Mesenteric fat pad (tissue), 1 donor: Measurements from ENCODE around the gene PTCH1. TPM values are rescaled to one million over a fixed set of nuclear protein-coding genes. Genes with fewer than 3 reads are reported as not detected.

Source experiments
- DNase-seq: peaks from one replicate; pipeline ENCODE4 v3.0.0-alpha.2; 2020; ENCODE audit warnings: low spot score
- total RNA-seq: library from RNA; stranded (reverse); fragmentation: NEBNext Ultra II Directional; extraction: Animal tissue kit (Norgen Biotek cat#: 25700); gene quantifications from one replicate; pipeline ENCODE4 v1.2.1, GENCODE V29; 2021
- donor health status: DM: yes; HTN: yes; CAD: no.

The PTCH1 gene
- total RNA-seq, 1 donor from 2014 or later = 12.5 TPM

DNA sequence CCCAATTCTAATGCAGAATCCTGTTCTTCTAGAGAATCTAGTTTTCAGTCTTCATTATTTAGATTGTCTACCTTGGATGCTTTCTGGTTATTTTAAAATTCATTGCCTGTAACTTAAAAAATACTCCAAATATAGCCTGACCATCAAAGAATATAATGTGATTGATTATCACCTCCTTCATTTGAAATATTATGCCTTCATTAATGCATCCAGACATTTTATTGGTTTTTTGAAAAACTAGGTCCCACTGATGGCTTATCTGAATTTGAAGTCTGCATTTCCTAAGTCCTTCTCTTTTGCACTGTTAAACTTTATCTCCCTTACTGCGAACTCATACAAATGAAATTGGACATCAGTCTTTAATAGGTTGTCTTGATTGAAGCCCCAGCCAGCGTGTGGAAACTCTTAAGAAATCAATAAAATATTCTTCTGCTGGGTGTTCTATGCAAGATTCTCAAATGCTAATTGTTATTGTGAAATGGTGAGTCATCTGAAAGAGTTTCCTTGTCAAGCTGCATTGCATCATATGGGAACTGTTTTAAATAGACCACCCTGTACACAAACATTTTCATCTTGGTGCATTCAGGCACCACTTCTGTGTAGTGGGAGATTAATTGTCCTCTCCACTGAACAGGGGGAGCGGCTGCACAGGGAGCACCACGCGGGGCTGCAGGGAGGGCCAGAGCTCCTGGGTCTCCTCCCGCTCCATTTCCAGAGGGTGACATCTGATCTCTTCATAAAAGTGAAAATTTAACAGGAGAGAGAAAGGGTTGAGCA is 106.9 kb downstream of the PTCH1 start:
- DNase-seq = no peak

DNA sequence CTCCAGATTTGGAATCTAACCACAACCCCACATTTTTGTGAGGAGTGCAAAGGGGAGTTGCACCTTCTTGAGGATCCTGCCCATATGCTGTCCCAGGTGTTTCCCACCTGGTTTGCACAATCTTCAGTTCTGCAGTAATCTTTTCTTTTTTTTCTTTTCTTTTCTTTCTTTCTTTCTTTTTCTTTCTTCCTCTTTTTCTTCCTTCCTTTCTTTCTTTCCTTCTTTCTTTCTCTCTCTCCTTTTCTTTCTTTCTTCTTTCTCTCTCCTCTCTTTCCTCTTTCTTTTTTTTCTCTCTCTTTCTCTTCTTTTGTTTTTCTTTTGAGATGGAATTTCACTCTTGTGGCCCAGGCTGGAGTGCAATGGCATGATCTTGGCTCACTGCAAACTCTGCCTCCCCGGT is 109.2 kb downstream of the PTCH1 start:
- DNase-seq = no peak

DNA sequence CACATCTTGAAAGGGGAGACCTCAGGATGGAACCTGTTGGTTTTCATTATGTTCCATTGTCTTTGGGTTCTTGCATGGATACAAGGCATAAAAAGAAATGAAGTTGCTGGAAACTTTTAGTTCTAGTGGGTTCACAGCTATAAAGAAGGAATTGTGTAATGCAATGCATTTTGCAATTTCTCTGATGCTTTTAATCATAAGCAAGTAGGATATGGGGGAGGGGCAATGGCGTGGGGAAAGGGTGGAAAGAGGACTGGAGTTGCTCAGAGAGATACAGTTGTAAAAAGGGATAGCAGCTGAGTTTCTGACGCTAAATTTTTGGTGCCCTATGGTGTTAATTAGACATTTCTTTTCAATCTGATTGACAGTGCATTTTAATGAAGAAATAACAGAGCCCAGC is 110.7 kb downstream of the PTCH1 start:
- DNase-seq = no peak

DNA sequence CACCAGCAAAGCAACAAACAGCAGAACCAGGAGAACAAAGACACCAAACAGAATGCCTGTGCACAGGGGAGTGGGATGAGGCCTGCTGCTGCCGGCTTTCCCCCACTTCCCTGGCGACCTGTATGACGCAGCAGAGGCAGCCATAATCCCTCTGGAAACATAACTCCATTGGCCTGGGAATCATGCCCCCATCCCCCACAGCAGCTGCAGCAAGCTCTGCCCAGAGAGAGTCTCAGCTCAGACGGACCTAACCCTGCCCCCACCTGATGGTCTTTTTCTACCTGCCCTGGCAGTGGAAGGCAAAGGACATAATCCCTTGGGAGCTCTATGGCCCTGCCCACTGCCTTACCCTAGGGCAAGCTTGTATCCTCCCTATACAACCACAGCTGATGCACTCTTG is 117.5 kb downstream of the PTCH1 start:
- DNase-seq = no peak

Other genes with a start within 250 kb of the PTCH1 start
- gene FANCC, start 199.3 kb downstream of the PTCH1 start, total RNA-seq = 8.8 TPM